Measurements from ENCODE around the gene ESPNL.

DNA sequence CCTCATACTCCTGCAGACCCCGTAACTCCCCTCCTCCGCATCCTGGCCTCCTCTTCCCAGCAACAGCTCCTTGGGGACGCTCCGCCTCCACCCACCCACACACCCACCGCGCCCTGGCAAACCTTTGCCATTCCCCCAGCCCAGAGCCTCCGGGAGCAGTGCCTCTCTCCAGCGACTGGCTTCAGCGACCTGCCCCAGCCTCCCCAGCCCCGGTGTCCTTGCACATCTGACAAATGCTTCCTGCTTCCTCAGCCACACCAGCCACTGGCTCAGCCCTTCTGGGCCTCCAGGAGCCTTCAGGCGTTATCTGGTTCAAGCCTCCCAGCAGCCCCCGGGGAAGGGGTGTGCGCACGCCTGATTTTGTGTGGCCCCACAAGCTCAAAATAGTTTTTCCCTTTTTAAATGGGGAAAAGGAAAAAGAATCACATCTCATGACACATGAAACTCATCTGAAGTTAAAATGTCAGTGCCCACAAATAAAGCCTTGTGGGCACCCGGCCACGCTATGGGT is 14.2 kb downstream of the ESPNL start:
- TF ChIP-seq, protein P1, sequence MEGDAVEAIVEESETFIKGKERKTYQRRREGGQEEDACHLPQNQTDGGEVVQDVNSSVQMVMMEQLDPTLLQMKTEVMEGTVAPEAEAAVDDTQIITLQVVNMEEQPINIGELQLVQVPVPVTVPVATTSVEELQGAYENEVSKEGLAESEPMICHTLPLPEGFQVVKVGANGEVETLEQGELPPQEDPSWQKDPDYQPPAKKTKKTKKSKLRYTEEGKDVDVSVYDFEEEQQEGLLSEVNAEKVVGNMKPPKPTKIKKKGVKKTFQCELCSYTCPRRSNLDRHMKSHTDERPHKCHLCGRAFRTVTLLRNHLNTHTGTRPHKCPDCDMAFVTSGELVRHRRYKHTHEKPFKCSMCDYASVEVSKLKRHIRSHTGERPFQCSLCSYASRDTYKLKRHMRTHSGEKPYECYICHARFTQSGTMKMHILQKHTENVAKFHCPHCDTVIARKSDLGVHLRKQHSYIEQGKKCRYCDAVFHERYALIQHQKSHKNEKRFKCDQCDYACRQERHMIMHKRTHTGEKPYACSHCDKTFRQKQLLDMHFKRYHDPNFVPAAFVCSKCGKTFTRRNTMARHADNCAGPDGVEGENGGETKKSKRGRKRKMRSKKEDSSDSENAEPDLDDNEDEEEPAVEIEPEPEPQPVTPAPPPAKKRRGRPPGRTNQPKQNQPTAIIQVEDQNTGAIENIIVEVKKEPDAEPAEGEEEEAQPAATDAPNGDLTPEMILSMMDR (IDR thresholded peaks at IDR 0.05; ENCODE audit: insufficient read depth, low read length, poor library complexity, severe bottlenecking): no peak
- TF ChIP-seq EZH2phosphoT487 (conservative IDR thresholded peaks at IDR 0.05; ENCODE audit: low read length): no peak

Measured in SU-DHL-6 (cell line).